NOMO-1 treated with DMSO at 0.1 percent for 48 hours (cell line): Measurements from ENCODE around the gene GREB1.

Experiments used
- DNase-seq: peaks from one replicate; lab custom pipeline; 2025; ENCODE audit not compliant: unreplicated experiment; lab: John Stamatoyannopoulos, UW

Gene GREB1

DNA sequence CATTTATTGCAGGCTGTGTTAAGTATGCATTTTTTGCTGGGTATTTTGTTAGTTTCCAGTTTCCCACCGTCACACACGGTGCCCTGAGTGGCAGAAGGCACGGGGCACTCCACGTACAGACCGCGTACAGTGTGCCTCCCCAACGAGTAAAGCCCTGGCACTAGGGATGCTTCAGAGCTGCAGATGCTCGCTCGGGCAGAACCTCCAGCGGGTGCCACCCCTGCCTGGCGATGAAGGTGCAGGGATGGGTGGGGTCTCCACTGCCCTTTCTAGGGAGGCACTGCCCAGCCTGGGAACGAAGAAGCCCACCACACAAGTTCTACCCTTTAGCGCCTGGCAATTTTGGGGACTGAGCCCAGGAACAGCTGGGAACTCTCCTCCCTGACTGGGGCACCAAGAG lies 4.1 kb downstream of the GREB1 start:
- no peak for DNase-seq

DNA sequence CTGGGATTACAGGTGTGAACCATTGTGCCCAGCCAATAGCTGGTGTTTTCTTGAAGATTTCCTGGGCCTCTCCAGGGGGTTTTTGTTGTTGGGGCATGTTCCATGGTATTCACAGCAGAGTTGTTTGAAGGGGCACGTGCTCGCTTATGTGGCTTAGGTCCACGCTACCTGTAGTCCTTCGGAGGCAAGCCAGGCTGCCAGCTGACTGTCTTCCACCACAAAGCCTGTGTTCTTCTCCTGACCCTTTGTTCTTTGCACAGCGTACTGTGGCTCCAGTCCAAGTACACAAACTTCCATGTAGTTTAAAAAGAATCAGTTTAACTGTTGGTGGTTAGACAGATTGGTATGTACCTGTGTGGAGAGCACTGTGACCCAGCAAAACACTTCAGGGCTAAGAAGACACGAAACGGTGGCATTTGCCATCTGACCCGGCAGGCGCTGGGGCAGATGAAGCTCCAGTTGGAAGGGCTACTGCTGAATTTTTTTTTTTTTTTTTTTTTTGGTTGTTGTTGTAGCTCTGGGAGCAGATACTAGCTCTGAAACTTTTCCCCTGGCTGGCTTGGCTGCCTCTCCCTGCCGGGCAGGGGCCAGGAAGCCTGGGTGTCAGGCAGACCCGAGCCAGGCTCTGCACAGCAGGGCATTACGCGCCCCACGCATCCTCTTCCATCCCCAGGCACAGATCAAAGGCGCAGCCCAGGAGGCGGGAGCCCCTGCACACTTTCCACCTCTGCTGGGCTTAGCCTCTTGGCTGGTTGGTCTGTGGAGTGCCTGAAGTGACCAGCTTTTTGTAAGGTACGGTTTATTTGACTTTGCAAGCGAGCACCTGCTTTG lies 5.7 kb downstream of the GREB1 start:
- no peak for DNase-seq

- no peak for DNase-seq
Measured at GRCh38 chr2:11540148-11540995, 6.5 kb downstream of the GREB1 start.

DNA sequence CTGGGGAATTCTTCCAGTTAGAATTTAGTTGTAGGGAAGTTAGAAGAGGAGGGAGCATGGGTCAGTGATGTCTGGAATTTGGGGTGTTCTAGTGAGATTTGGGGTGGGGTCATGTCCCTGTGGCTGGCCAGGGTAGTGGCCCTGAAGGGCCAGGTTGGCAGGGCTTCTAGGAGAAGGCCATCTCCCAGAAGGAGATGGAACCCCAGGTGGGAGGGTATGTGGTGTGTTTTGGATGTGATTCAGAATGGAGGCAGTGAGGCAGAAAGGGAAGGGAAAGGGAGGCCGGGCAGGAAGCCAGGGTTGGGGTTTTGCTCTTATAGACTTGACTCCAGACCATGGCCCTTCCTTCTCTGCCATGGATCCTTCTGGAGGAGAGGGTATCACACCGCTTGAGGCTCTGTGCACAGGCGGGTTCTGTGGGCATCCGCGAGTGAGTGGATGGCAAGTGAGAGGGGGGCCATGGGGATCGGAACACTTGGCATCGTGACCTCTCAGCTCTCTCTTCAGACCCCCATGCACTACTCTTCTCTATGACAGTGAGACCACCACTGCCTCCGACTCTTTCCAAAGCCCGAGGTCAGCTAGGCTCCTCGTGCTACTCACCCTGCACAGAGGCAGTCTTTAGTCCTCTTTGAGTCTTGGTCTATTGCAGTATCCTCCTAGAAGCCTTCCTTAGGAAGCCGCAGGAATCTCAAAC lies 7.3 kb downstream of the GREB1 start:
- DNase-seq: no peak

DNA sequence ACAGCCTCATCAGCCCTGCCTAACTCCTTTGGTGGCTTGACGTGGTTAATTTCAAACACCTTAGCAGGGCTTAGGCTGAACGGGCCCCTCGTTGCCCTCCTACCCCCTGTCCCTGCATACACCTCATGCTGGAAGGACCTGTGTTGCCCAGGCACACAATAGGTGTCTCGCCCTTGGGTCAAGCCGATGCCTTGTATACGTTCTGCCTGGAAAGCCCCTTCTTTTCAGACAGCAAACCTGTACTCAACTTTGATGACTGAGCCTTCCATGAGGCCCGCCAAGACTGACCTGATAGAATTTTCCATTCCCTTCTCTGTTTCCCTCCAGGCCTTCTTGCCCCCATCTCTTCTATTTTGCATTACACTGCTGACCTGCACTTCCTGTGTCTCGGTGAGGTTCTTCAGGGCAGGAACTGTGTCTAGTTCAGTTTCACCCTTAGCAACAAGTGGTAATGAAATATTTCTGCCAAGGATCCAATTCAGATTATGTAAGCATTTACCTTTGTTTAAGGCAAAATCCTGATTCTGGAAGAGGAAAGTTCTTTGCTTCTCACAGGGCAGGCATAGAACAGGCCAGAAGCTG lies 7.9 kb downstream of the GREB1 start:
- no peak for DNase-seq

DNA sequence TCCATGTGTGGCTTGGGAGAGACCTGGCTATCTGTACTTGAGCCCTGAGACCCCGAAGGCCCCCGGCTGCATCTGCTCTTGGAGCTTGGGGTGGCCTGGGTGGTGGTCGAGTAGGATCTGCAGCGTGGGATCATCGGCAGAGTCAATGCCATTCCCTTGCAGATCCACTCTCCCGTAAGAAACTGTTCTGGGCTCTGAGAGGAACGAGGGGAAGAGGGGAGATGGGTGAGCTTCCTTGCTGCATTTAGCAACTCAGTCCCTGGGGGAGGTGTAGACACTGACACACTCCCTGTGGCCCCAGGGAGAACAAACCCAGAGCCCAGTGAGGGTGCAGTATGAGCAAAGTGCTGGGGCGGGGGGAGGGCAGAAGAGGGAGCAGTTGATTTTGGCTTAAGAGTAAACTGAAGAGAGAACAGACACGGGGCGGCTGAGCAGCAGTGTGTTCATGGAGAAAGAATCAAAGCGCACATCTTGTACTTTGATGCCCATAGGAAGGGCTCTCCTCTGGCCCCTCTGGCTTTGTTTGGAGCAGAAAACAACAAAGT lies 8.5 kb downstream of the GREB1 start:
- no peak for DNase-seq

- DNase-seq: no peak
Measured at GRCh38 chr2:11543337-11544216, 9.7 kb downstream of the GREB1 start.

GRCh38 chr2:11546072-11546471 lies 12.2 kb downstream of the GREB1 start:
- DNase-seq: no peak

- DNase-seq: no peak
Measured at GRCh38 chr2:11547912-11548497, 14.2 kb downstream of the GREB1 start.

GRCh38 chr2:11550302-11550701 lies 16.5 kb downstream of the GREB1 start:
- DNase-seq: no peak

GRCh38 chr2:11550901-11551568 lies 17.2 kb downstream of the GREB1 start:
- DNase-seq: no peak

GRCh38 chr2:11551569-11552259 lies 17.9 kb downstream of the GREB1 start:
- no peak for DNase-seq

GRCh38 chr2:11552260-11552638 lies 18.4 kb downstream of the GREB1 start:
- DNase-seq: no peak

DNA sequence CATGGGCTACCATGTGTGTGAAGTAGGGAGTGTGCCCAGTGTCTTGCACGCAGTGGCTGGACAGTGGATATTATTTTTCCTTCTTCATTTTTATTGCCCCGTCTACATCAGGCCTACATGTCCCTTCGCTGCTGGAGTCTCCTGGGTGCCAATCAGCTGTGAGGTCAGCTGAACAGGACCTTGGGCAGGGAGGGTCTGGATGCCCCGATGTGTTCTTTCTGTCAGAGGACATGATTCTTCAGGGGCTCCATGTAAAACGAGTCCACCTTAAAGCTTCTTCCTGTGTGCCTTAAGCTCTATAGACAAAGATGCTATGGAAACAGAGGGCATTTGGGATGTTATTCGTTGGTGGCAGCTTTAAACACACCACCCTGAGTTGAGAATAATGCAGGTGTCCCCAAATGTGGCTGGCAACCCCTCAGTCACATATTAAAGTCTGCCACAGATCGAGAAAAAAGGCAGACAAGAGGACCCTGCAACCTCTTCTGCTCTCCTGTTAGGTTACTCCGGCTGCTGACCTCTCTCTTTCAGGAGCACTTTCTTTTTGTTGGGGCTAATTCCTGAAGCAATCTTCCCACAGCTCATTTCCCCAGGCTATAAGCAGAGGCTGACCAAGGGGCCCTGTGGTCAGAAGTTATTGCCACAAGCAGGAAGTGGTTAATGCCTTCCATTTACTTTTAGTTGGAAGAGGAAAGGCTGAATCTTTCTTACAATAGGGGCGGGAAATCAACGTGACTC lies 20.0 kb downstream of the GREB1 start:
- DNase-seq: peak; percentile 92

DNA sequence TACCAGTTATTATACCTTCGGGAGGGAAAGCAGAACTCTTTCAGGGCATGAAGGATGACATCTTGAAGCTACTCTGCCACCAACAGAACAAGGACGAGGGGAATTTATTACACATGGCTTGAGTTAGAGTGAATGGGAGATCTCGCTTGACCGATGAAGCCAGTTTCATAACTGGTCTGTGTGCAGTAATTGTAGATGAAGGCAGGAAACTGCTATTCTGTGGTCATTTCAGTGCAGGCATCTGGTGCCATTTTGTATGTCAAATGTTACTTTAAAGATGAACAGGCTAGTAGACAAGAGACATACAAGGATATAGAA lies 20.5 kb downstream of the GREB1 start:
- no peak for DNase-seq

DNA sequence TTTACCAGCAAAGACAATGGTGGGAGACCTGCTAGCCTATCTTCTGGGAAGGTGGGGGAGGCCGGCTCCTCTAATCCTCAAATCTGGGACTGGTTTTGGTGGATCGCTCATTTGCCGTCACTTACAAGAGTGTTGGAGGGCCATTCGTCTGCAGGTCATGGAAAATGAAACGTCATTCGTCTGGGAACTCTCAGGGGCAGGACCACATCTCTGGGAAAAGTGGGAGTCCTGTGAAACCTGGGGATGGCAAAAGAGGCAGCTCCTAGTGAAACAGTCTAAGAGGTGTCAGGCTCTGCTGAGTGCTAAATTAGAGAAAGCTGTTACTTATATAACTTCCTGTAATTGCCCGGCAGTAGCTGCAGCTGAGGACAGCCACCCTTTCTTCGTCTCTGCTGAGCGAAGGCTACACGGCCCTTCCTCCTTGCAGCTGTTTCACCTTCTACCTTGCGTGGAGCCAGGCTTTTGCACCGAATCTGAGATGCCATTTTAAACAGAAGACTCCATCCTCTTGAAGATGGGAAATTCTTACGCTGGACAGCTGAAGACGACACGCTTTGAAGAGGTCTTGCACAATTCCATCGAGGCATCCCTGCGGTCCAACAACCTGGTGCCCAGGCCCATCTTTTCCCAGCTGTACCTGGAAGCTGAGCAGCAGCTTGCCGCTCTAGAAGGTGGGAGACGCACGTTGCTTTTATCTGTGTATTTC lies 22.4 kb downstream of the GREB1 start:
- peak; percentile 69 for DNase-seq

DNA sequence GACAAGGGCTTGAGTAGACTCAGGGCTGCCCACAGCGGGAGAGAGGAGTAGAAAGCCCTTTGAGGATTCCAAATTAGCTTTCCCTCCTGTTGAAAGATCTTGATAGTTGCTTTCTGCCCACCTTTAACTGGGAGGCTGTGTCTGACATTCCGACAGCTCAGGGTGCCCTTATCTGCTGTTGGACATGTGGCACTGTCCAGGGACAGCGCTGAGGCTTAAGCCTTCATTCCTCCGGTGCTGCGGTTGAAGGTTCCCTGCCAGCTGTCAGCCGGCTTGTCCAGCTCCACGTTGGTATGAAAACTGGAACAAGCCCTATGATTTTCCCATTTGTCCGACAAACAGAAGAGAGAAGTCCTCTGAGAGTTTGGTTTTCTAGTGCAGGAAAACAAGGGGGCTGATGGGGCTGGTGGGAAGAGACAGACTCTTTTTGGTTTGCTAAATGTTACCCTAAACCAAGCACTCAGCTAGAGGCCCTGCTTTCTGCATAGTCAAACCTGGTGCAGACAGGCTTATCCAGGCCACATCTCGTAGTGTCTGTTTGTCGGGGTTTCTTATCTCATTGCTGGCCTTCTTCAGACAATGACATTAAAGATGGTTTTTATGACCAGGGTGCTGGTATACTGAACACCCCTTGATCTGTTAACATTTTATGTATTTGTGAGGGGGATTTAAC lies 24.5 kb downstream of the GREB1 start:
- DNase-seq: no peak
